Endothelial cell of umbilical vein (primary cell): ENCODE results near the gene CGNL1. TPM values are rescaled to one million over a fixed set of nuclear protein-coding genes. Genes with fewer than 3 reads are reported as not detected.

Experiments
- BruUV-seq: library from RNA; stranded (reverse); fragments of 400-500 nt; replicated peaks from 2 replicates; lab custom pipeline; 2021; lab: Mats Ljungman, UMichigan
- CTCF ChIA-PET: fragments of 300-600, 350-600 bp; sonication (Branson Sonifier 250); formaldehyde crosslinking; loops from one replicate; lab custom pipeline; 2021; ENCODE audit warnings: antibody characterized with exemption, inconsistent platforms; lab: Charles Lee
- POLR2A ChIA-PET: fragments of 300-600, 350-600 bp; sonication (Branson Sonifier 250); formaldehyde crosslinking; loops from one replicate; lab custom pipeline; 2021; ENCODE audit warnings: antibody characterized with exemption, inconsistent platforms; lab: Charles Lee
- DNase-seq: peaks from one replicate; pipeline ENCODE4 v3.0.0-alpha.2; 2011; ENCODE audit warnings: low read depth, low spot score
- FAIRE-seq: peaks from 2 replicates; lab custom pipeline; 2011; peaks lifted over from hg19 to GRCh38; lab: Jason Lieb, UNC
- H2AFZ ChIP-seq: 2 replicates; pipeline ENCODE4 v1.6.0; 2012; ENCODE audit warnings: low read depth, low read length, control low read depth, inconsistent platforms
- H3K27ac ChIP-seq: 2 replicates; pipeline ENCODE4 v1.5.1; 2011; ENCODE audit warnings: low read depth, mild to moderate bottlenecking, control low read depth, low read length, moderate library complexity; ENCODE audit not compliant: insufficient read depth
- H3K27me3 ChIP-seq, 2 experiments: 2 replicates each; pipeline versions ENCODE4 v1.6.0 to v1.6.1; 2011; ENCODE audit warnings: low read length in 2 of 2, mixed read lengths in 1 of 2; ENCODE audit not compliant: control insufficient read depth in 2 of 2, insufficient read depth in 2 of 2
- H3K36me3 ChIP-seq, 2 experiments: 2 replicates in 1 of 2; 3 replicates in 1 of 2; pipeline ENCODE4 v1.5.1; 2011; ENCODE audit warnings: low read length in 2 of 2, mild to moderate bottlenecking in 1 of 2, moderate library complexity in 1 of 2; ENCODE audit not compliant: control insufficient read depth in 2 of 2, insufficient read depth in 2 of 2; ENCODE audit errors: extremely low read depth in 1 of 2
- H3K4me1 ChIP-seq: 3 replicates; pipeline ENCODE4 v1.5.1; 2011; ENCODE audit warnings: mild to moderate bottlenecking, low read length; ENCODE audit not compliant: control insufficient read depth, insufficient read depth; ENCODE audit errors: extremely low read depth
- H3K4me2 ChIP-seq: 2 replicates; pipeline ENCODE4 v1.6.1; 2011; ENCODE audit warnings: low read length, control low read depth, mixed read lengths; ENCODE audit not compliant: insufficient read depth
- H3K4me3 ChIP-seq, 3 experiments: fragments of 200-600 bp in 1 of 3; sonication (generic), shearing (Covaris generic) in 1 of 3; replicated peaks in 1 of 3; 2 replicates each; pipeline ENCODE4 v1.5.1; 2011 to 2016; ENCODE audit warnings: control low read depth in 3 of 3, low read length in 3 of 3, mild to moderate bottlenecking in 2 of 3, inconsistent platforms in 1 of 3, low read depth in 1 of 3, moderate library complexity in 1 of 3; ENCODE audit not compliant: insufficient read depth in 1 of 3
- H3K79me2 ChIP-seq: 2 replicates; pipeline ENCODE4 v1.6.0; 2012; ENCODE audit warnings: low read length, inconsistent platforms; ENCODE audit not compliant: control insufficient read depth, insufficient read depth
- H3K9ac ChIP-seq: replicated peaks from 2 replicates; pipeline ENCODE3; 2011; ENCODE audit warnings: low read length, control low read depth; ENCODE audit not compliant: insufficient read depth; ENCODE audit errors: extremely low read depth
- H3K9me1 ChIP-seq: replicated peaks from 3 replicates; pipeline ENCODE4 v1.6.0; 2011; ENCODE audit warnings: mild to moderate bottlenecking, low read length; ENCODE audit not compliant: control insufficient read depth, insufficient read depth; ENCODE audit errors: extremely low read depth
- H3K9me3 ChIP-seq: replicated peaks from 2 replicates; pipeline ENCODE4 v1.5.1; 2012; ENCODE audit warnings: low read length, inconsistent platforms; ENCODE audit not compliant: control insufficient read depth, insufficient read depth
- H4K20me1 ChIP-seq: replicated peaks from 2 replicates; pipeline ENCODE3; 2011; ENCODE audit warnings: mild to moderate bottlenecking, low read length; ENCODE audit not compliant: control insufficient read depth, insufficient read depth; ENCODE audit errors: extremely low read depth
- EZH2 ChIP-seq: IDR thresholded peaks from 2 replicates; pipeline ENCODE4 v1.6.1; 2012; ENCODE audit warnings: borderline replicate concordance, low read depth, mild to moderate bottlenecking, moderate library complexity, low read length, inconsistent platforms; ENCODE audit not compliant: severe bottlenecking
- FOS ChIP-seq: IDR thresholded peaks from 2 replicates; pipeline ENCODE4 v1.6.1; 2011; ENCODE audit warnings: mild to moderate bottlenecking, low read length, moderate library complexity, borderline replicate concordance; ENCODE audit not compliant: insufficient read depth
- GATA2 ChIP-seq: IDR thresholded peaks from 2 replicates; pipeline ENCODE4 v1.7.0; 2011; ENCODE audit warnings: low read depth, mild to moderate bottlenecking, moderate library complexity, mixed read lengths, low read length; ENCODE audit not compliant: insufficient read length, insufficient read depth
- JUN ChIP-seq: IDR thresholded peaks from 2 replicates; pipeline ENCODE4 v1.6.1; 2011; ENCODE audit warnings: borderline replicate concordance, low read depth; ENCODE audit not compliant: insufficient read length, insufficient read depth
- MYC ChIP-seq: IDR thresholded peaks from one replicate; pipeline ENCODE4 v1.6.1; 2011; ENCODE audit warnings: mild to moderate bottlenecking, low read depth, low read length
- POLR2A ChIP-seq: IDR thresholded peaks from 2 replicates; pipeline ENCODE4 v1.6.1; 2012; ENCODE audit warnings: low read depth, mild to moderate bottlenecking, control low read depth, low read length
- POLR2AphosphoS5 ChIP-seq: IDR thresholded peaks from 2 replicates; pipeline ENCODE4 v1.6.1; 2012; ENCODE audit warnings: low read depth, mild to moderate bottlenecking, control low read depth, low read length, moderate library complexity; ENCODE audit not compliant: insufficient read depth
- dilution Hi-C: fragments of 300-500 bp; cut with MboI; formaldehyde crosslinking; loops from one replicate; pipeline ENCODE4 v1.15.0; 2019; ENCODE audit warnings: low sequenced_read_pairs; ENCODE audit not compliant: extremely low pct_ligation_motif_present
- intact Hi-C: fragments of 100-400 bp; cut with micrococcal nuclease; formaldehyde crosslinking; loops from one replicate; pipeline ENCODE4 v1.10.0; 2022
- polyA plus RNA-seq, 4 experiments: library from polyadenylated mRNA; depleted of rRNA in 3 of 4; stranded (reverse) in 3 of 4; unstranded in 1 of 4; fragments of >200 nt; gene quantifications; 2 replicates each; pipeline versions ENCODE4 v1.2.1 to v1.2.3, GENCODE V29; 2011 to 2012; ENCODE audit warnings: missing spikeins in 1 of 4
- total RNA-seq: library from RNA; stranded (reverse); gene quantifications from 2 replicates; pipeline ENCODE4 v1.2.3, GENCODE V29; 2021
- TF ChIP-seq, protein P1 (sequence below): IDR thresholded peaks from 2 replicates; pipeline ENCODE4 v1.6.1; 2011; ENCODE audit not compliant: insufficient read depth, insufficient read length
- TF ChIP-seq, protein P2 (sequence below), 2 donors: IDR thresholded peaks; 1 replicate in 1 of 2; 2 replicates in 1 of 2; pipeline ENCODE4 v1.5.1; 2011; ENCODE audit warnings: low read length in 2 of 2, mild to moderate bottlenecking in 2 of 2, moderate library complexity in 2 of 2, control low read depth in 1 of 2, inconsistent platforms in 1 of 2, low read depth in 1 of 2; ENCODE audit not compliant: insufficient read depth in 1 of 2; ENCODE audit errors: extremely low read depth in 1 of 2

The CGNL1 gene
- total and polyA plus RNA-seq, 2 donors (not counting 3 experiments of a cell fraction or from before 2014, with no cell fraction given), result 6.9 to 27.1 TPM

DNA sequence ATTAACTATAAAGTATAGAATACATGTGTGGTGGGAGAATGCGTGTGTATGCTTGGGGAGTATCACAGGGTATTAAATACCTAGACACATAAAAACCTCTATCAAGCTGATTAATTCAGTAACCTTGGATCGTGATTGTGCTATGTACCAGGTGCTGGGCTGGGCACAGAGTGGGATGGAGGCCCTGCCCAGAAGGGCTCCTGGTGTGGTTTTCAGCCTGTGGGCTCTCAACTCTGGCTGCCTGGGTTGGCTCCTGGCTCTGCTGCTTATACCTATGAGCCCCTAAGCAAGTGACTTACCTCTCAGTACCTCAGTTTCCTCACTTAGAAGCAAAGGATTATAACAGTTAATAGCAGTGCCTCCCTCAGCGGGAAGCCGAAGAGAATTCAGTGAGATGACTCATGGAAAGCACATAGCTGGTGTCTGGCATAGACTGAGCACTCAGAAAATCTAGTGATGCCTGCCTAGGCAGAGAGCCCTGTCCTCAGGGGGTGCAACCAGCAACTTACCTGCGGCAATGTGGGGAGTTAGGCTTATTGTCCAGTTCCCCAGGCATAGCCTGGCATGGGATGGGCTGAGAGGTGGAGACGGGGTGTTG lies 124.8 kb downstream of the CGNL1 start:
- Histone ChIP-seq H3K36me3 (no peaks in the 10 kb centered on the region), H3K9me1 (no peaks in the 10 kb centered on the region), H3K79me2 (no peaks in the 10 kb centered on the region), H3K9ac (no peak overlapping the region), H3K4me3 (no peak overlapping the region), H4K20me1 (no peaks in the 10 kb centered on the region), H3K4me1 (peaks cover 21% of the 10 kb centered on the region), H3K9me3 (no peaks in the 10 kb centered on the region), H3K4me2 (no peak overlapping the region), H2AFZ (no peak overlapping the region), H3K27me3 (no peaks in the 10 kb centered on the region), H3K27ac (no peak overlapping the region)
- FAIRE-seq, result peak; percentile 65
- TF ChIP-seq GATA2 (no peak), POLR2A (no peak), EZH2 (no peak), MYC (no peak), POLR2AphosphoS5 (no peak), JUN (peak; percentile 17), FOS (peak; percentile 46)
- TF ChIP-seq, protein P1, sequence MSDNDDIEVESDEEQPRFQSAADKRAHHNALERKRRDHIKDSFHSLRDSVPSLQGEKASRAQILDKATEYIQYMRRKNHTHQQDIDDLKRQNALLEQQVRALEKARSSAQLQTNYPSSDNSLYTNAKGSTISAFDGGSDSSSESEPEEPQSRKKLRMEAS, result no peak
- TF ChIP-seq, protein P2, sequence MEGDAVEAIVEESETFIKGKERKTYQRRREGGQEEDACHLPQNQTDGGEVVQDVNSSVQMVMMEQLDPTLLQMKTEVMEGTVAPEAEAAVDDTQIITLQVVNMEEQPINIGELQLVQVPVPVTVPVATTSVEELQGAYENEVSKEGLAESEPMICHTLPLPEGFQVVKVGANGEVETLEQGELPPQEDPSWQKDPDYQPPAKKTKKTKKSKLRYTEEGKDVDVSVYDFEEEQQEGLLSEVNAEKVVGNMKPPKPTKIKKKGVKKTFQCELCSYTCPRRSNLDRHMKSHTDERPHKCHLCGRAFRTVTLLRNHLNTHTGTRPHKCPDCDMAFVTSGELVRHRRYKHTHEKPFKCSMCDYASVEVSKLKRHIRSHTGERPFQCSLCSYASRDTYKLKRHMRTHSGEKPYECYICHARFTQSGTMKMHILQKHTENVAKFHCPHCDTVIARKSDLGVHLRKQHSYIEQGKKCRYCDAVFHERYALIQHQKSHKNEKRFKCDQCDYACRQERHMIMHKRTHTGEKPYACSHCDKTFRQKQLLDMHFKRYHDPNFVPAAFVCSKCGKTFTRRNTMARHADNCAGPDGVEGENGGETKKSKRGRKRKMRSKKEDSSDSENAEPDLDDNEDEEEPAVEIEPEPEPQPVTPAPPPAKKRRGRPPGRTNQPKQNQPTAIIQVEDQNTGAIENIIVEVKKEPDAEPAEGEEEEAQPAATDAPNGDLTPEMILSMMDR (IDR thresholded peaks at IDR 0.05; ENCODE audit: extremely low read depth in 1 of 2, insufficient read depth in 1 of 2, low read depth in 1 of 2, low read length in 2 of 2), result no peak
- ChIA-PET CTCF (interaction anchor here (0.6 to 1.7 kb wide), 6 partner anchors 13 to 142 kb away, joined by 3 to 6 read pairs (median 3); no protein-coding TSS in a partner anchor), POLR2A (no interaction called here)
- dilution Hi-C loops, result no loop called here
- intact Hi-C loops, result no loop called here
- BruUV-seq, result no TSS peak
- peak; percentile 57 for DNase-seq
